Measurements from ENCODE around the gene SPOCK2. TPM values are rescaled to one million over a fixed set of nuclear protein-coding genes. Genes with fewer than 3 reads are reported as not detected.

Gene SPOCK2
- total and polyA plus RNA-seq, 2 donors (not counting 3 experiments of a cell fraction or from before 2014, with no cell fraction given) = 0.40 to 1.1 TPM

DNA sequence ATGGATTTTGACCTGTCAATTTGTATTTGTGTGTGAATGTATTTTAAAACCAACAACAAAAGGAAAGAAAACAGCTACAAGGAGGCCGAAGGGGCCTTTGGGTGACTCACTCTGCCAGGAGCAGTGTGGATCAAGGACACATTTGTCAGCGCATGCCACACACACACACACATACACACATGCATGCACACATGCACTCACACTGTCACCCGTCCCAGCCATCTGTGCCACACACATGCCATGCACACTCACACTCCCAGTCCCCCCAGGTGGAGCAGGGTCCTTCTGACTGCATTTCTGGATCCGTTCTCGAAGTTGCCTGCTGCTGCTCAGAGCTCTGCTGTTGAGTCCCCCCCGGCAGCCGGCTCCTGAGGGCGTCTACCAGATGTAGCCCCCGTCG, 26.0 kb downstream of the SPOCK2 start:
- H3K9me3 ChIP-seq (replicated peaks; ENCODE audit: control insufficient read depth, insufficient read depth, low read length) = no peaks in the 10 kb centered on the region
- ChIA-PET POLR2A (no interaction called here), CTCF (interaction anchor here (0.7 to 4.2 kb wide), 5 partner anchors 9 to 166 kb away, joined by 3 to 27 read pairs (median 8); no protein-coding TSS in a partner anchor)
- no peaks in the 10 kb centered on the region for H3K9me1 ChIP-seq (replicated peaks; ENCODE audit: control insufficient read depth, extremely low read depth, insufficient read depth, low read length)
- no peak for TF ChIP-seq JUN (IDR thresholded peaks at IDR 0.05; ENCODE audit: borderline replicate concordance, insufficient read depth, insufficient read length, low read depth)
- no peak for TF ChIP-seq EZH2 (IDR thresholded peaks at IDR 0.05; ENCODE audit: borderline replicate concordance, low read depth, low read length, severe bottlenecking)
- TF ChIP-seq, protein P1, sequence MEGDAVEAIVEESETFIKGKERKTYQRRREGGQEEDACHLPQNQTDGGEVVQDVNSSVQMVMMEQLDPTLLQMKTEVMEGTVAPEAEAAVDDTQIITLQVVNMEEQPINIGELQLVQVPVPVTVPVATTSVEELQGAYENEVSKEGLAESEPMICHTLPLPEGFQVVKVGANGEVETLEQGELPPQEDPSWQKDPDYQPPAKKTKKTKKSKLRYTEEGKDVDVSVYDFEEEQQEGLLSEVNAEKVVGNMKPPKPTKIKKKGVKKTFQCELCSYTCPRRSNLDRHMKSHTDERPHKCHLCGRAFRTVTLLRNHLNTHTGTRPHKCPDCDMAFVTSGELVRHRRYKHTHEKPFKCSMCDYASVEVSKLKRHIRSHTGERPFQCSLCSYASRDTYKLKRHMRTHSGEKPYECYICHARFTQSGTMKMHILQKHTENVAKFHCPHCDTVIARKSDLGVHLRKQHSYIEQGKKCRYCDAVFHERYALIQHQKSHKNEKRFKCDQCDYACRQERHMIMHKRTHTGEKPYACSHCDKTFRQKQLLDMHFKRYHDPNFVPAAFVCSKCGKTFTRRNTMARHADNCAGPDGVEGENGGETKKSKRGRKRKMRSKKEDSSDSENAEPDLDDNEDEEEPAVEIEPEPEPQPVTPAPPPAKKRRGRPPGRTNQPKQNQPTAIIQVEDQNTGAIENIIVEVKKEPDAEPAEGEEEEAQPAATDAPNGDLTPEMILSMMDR (IDR thresholded peaks at IDR 0.05; ENCODE audit: extremely low read depth in 1 of 2, insufficient read depth in 1 of 2, low read depth in 1 of 2, low read length in 2 of 2) = no peak
- TF ChIP-seq POLR2AphosphoS5 (IDR thresholded peaks at IDR 0.05; ENCODE audit: insufficient read depth, low read depth, low read length) = no peak
- no peak for TF ChIP-seq MYC (IDR thresholded peaks at IDR 0.05; ENCODE audit: low read depth, low read length)
- TF ChIP-seq POLR2A (IDR thresholded peaks at IDR 0.05; ENCODE audit: low read depth, low read length) = no peak
- TF ChIP-seq FOS (IDR thresholded peaks at IDR 0.05; ENCODE audit: borderline replicate concordance, insufficient read depth, low read length) = no peak
- TF ChIP-seq, protein P2, sequence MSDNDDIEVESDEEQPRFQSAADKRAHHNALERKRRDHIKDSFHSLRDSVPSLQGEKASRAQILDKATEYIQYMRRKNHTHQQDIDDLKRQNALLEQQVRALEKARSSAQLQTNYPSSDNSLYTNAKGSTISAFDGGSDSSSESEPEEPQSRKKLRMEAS (IDR thresholded peaks at IDR 0.05; ENCODE audit: insufficient read depth, insufficient read length) = no peak
- H3K9ac ChIP-seq (replicated peaks; ENCODE audit: extremely low read depth, insufficient read depth, low read length) = no peak overlapping the region
- FAIRE-seq (peak; percentile 35), DNase-seq (ENCODE audit: low read depth, low spot score) (no peak)
- no peak overlapping the region for H2AFZ ChIP-seq (ENCODE audit: low read depth, low read length)
- no peak overlapping the region for H3K4me3 ChIP-seq (replicated peaks in 1 of 3; ENCODE audit: insufficient read depth in 1 of 3, low read depth in 1 of 3, low read length in 3 of 3)
- H3K36me3 ChIP-seq (ENCODE audit: control insufficient read depth in 2 of 2, extremely low read depth in 1 of 2, insufficient read depth in 2 of 2, low read length in 2 of 2) = no peaks in the 10 kb centered on the region
- H3K4me2 ChIP-seq (ENCODE audit: insufficient read depth, low read length) = no peak overlapping the region
- no TSS peak for BruUV-seq (replicated peaks)
- no peaks in the 10 kb centered on the region for H3K79me2 ChIP-seq (ENCODE audit: control insufficient read depth, insufficient read depth, low read length)
- intact Hi-C loops (cut with micrococcal nuclease) = no loop called here
- dilution Hi-C loops (cut with MboI; ENCODE audit: extremely low pct_ligation_motif_present, low sequenced_read_pairs) = no loop called here
- H4K20me1 ChIP-seq (replicated peaks; ENCODE audit: control insufficient read depth, extremely low read depth, insufficient read depth, low read length) = no peaks in the 10 kb centered on the region
- H3K27me3 ChIP-seq (ENCODE audit: control insufficient read depth in 2 of 2, insufficient read depth in 2 of 2, low read length in 2 of 2) = no peaks in the 10 kb centered on the region
- H3K27ac ChIP-seq (ENCODE audit: insufficient read depth, low read depth, low read length) = no peak overlapping the region
- peaks cover 10% of the 10 kb centered on the region for H3K4me1 ChIP-seq (ENCODE audit: control insufficient read depth, extremely low read depth, insufficient read depth, low read length)
